ENCODE measurements around the gene MIPOL1. TPM values are rescaled to one million over a fixed set of nuclear protein-coding genes. Genes with fewer than 3 reads are reported as not detected.

The MIPOL1 gene
- total and polyA plus RNA-seq, 2 of the 13 experiments (the other 11 are each of a cell fraction or from before 2014, with no cell fraction given) = 8.6 to 34.2 TPM

GRCh38 chr14:37318938-37319337 lies 121.2 kb downstream of the MIPOL1 start:
- intact Hi-C loops (cut with micrococcal nuclease; ENCODE audit: unreplicated experiment) = no loop called here
- Histone ChIP-seq H3K27ac (ENCODE audit: extremely low read length, insufficient read depth, low read length) (no peak overlapping the region), H3K4me1 (ENCODE audit: insufficient read depth, low read length) (no peaks in the 10 kb centered on the region), H3K4me2 (ENCODE audit: low read depth, low read length) (no peak overlapping the region), H3K27me3 (ENCODE audit: control insufficient read depth in 1 of 2, insufficient read depth in 2 of 2, low read length in 2 of 2) (no peaks in the 10 kb centered on the region), H3K79me2 (ENCODE audit: insufficient read depth, low read length) (no peaks in the 10 kb centered on the region), H4K20me1 (ENCODE audit: insufficient read depth, low read length) (no peaks in the 10 kb centered on the region), H2AFZ (ENCODE audit: low read length) (no peak overlapping the region), H3K4me3 (replicated peaks in 1 of 3; ENCODE audit: insufficient read depth in 1 of 3, low read depth in 2 of 3, low read length in 3 of 3) (no peak overlapping the region), H3K36me3 (replicated peaks in 1 of 2; ENCODE audit: control insufficient read depth in 1 of 2, insufficient read depth in 2 of 2, low read length in 2 of 2) (no peaks in the 10 kb centered on the region), H3K9me3 (ENCODE audit: low read length) (no peaks in the 10 kb centered on the region), H3K9ac (ENCODE audit: insufficient read depth, low read depth, low read length) (no peak overlapping the region)
- BruUV-seq (replicated peaks) = no TSS peak
- FAIRE-seq = no peak
- CTCF ChIA-PET (ENCODE audit: low intra/inter-chr PET ratio, low total read pairs) = no interaction called here
- WGBS (ENCODE audit: low lambda C conversion rate) = 94% methylated on average over 2 of the region's 2 CpGs
- no peak for DNase-seq (ENCODE audit: low spot score)
- in situ Hi-C loops (cut with HindIII; ENCODE audit: extremely low pct_ligation_motif_present, low pct_unique_long_range_greater_than_20kb) = no loop called here
- POLR2A ChIA-PET = no interaction called here
- ATAC-seq = no peak
- no peak for TF ChIP-seq ZNF30 (CRISPR knock-in tag; IDR thresholded peaks at IDR 0.05)
- no peak for TF ChIP-seq MYC (CRISPR knock-in tag; IDR thresholded peaks at IDR 0.05; ENCODE audit: borderline replicate concordance)
- TF ChIP-seq CC2D1A (CRISPR knock-in tag; IDR thresholded peaks at IDR 0.05) = 0 out of 2 replicates have a peak, but pooled peaks have one; percentile 40
- TF ChIP-seq ELF1 (CRISPR knock-in tag; IDR thresholded peaks at IDR 0.05) = no peak
- no peak for TF ChIP-seq KDM6A (CRISPR knock-in tag; IDR thresholded peaks at IDR 0.05; ENCODE audit: low read depth)
- TF ChIP-seq CHCHD3 (CRISPR knock-in tag; IDR thresholded peaks at IDR 0.05) = no peak
- no peak for TF ChIP-seq ZNF672 (CRISPR knock-in tag; IDR thresholded peaks at IDR 0.05)
- TF ChIP-seq ZSCAN9 (CRISPR knock-in tag; IDR thresholded peaks at IDR 0.05; ENCODE audit: borderline replicate concordance) = no peak
- TF ChIP-seq AGO2 (optimal IDR thresholded peaks at IDR 0.05; ENCODE audit: low read depth, low read length) = no peak
- TF ChIP-seq SKI (IDR thresholded peaks at IDR 0.05; ENCODE audit: partially characterized antibody) = no peak
- no peak for TF ChIP-seq MED1 (CRISPR knock-in tag; IDR thresholded peaks at IDR 0.05)
- TF ChIP-seq NRL (CRISPR knock-in tag; IDR thresholded peaks at IDR 0.05; ENCODE audit: borderline replicate concordance) = no peak
- no peak for TF ChIP-seq ZNF160 (CRISPR knock-in tag; IDR thresholded peaks at IDR 0.05)
- TF ChIP-seq MTF2 (CRISPR knock-in tag; IDR thresholded peaks at IDR 0.05; ENCODE audit: borderline replicate concordance) = no peak
- TF ChIP-seq HNRNPL (IDR thresholded peaks at IDR 0.05; ENCODE audit: low read depth, low read length) = no peak
- TF ChIP-seq TEAD3 (CRISPR knock-in tag; optimal IDR thresholded peaks at IDR 0.05; ENCODE audit: borderline replicate concordance) = no peak
- TF ChIP-seq ZNF354B (CRISPR knock-in tag; IDR thresholded peaks at IDR 0.05) = 0 out of 2 replicates have a peak, but pooled peaks have one; percentile 26
- TF ChIP-seq ETV6 (CRISPR knock-in tag; conservative IDR thresholded peaks at IDR 0.05) = no peak
- TF ChIP-seq RFXAP (CRISPR knock-in tag; IDR thresholded peaks at IDR 0.05; ENCODE audit: borderline replicate concordance) = no peak
- no peak for TF ChIP-seq TAF15 (IDR thresholded peaks at IDR 0.05; ENCODE audit: low read depth, low read length, poor library complexity, severe bottlenecking)
- no peak for TF ChIP-seq ZNF430 (CRISPR knock-in tag; IDR thresholded peaks at IDR 0.05)
- TF ChIP-seq TARDBP (CRISPR knock-in tag; IDR thresholded peaks at IDR 0.05) = 0 out of 2 replicates have a peak, but pooled peaks have one; percentile 40
- no peak for TF ChIP-seq ZNF20 (CRISPR knock-in tag; IDR thresholded peaks at IDR 0.05)
- no peak for TF ChIP-seq WIZ (CRISPR knock-in tag; IDR thresholded peaks at IDR 0.05)
- no peak for TF ChIP-seq ZNF670 (CRISPR knock-in tag; IDR thresholded peaks at IDR 0.05; ENCODE audit: borderline replicate concordance)
- no peak for TF ChIP-seq ZBTB10 (CRISPR knock-in tag; IDR thresholded peaks at IDR 0.05; ENCODE audit: borderline replicate concordance)
- peak; percentile 33; the same call in 1 of the 2 replicates for TF ChIP-seq ARID2 (CRISPR knock-in tag; IDR thresholded peaks at IDR 0.05; ENCODE audit: borderline replicate concordance)
- no peak for TF ChIP-seq AGO1 (IDR thresholded peaks at IDR 0.05; ENCODE audit: low read depth, low read length, poor library complexity, severe bottlenecking)
